ENCODE measurements around the gene INTS7. TPM values are rescaled to one million over a fixed set of nuclear protein-coding genes. Genes with fewer than 3 reads are reported as not detected.
"Not testable (repeated sequence)": the region's sequence is repeated elsewhere in the genome, so short reads cannot be mapped to it uniquely, and the experiment has no call there.

The INTS7 gene
- total RNA-seq, 2 donors from 2014 or later, result 11.0 to 18.5 TPM

GRCh38 chr1:212002536-212002935 lies 32.8 kb downstream of the INTS7 start:
- TF ChIP-seq CTCF (IDR thresholded peaks at IDR 0.05), result no peak
- intact Hi-C loops (cut with DNase I), result no loop called here
- H3K9me3 ChIP-seq, result no peaks in the 10 kb centered on the region
- no peak overlapping the region for H3K4me3 ChIP-seq
- H3K27me3 ChIP-seq, result no peaks in the 10 kb centered on the region
- H3K27ac ChIP-seq, result no peak overlapping the region
- H3K9ac ChIP-seq (ENCODE audit: low read depth in 2 of 2, low read length in 2 of 2), result no peak overlapping the region
- no peaks in the 10 kb centered on the region for H3K36me3 ChIP-seq
- no peak for DNase-seq
- no peaks in the 10 kb centered on the region for H3K4me1 ChIP-seq

- H3K9ac ChIP-seq (ENCODE audit: low read depth in 2 of 2, low read length in 2 of 2); H3K27me3 ChIP-seq; H3K9me3 ChIP-seq; H3K27ac ChIP-seq; DNase-seq; intact Hi-C loops (cut with DNase I); H3K4me1 ChIP-seq; H3K36me3 ChIP-seq; H3K4me3 ChIP-seq: not testable (repeated sequence)
Observed at GRCh38 chr1:211997426-211997825, 37.9 kb downstream of the INTS7 start.

- no peak overlapping the region for H3K9ac ChIP-seq (ENCODE audit: low read depth in 2 of 2, low read length in 2 of 2)
Observed at GRCh38 chr1:211991695-211992094, 43.7 kb downstream of the INTS7 start.

GRCh38 chr1:211986628-211987254 lies 48.6 kb downstream of the INTS7 start:
- Histone ChIP-seq H3K36me3 (no peaks in the 10 kb centered on the region), H3K9ac (ENCODE audit: low read depth in 2 of 2, low read length in 2 of 2) (no peak overlapping the region), H3K4me3 (no peak overlapping the region), H3K27ac (no peak overlapping the region), H3K4me1 (no peaks in the 10 kb centered on the region), H3K27me3 (no peaks in the 10 kb centered on the region), H3K9me3 (no peaks in the 10 kb centered on the region)
- intact Hi-C loops (cut with DNase I), result no loop called here
- no peak for DNase-seq
- no peak for TF ChIP-seq CTCF (IDR thresholded peaks at IDR 0.05)

More at GRCh38 chr1:211991695-211992094, 43.7 kb downstream of the INTS7 start:
- Histone ChIP-seq H3K36me3 (no peaks in the 10 kb centered on the region), H3K27ac (no peak overlapping the region), H3K4me3 (no peak overlapping the region), H3K27me3 (no peaks in the 10 kb centered on the region), H3K9me3 (no peaks in the 10 kb centered on the region), H3K4me1 (no peaks in the 10 kb centered on the region)
- DNase-seq, result no peak
- intact Hi-C loops (cut with DNase I), result no loop called here
- no peak for TF ChIP-seq CTCF (IDR thresholded peaks at IDR 0.05)

GRCh38 chr1:211985556-211986264 lies 49.6 kb downstream of the INTS7 start:
- intact Hi-C loops (cut with DNase I), result no loop called here
- H3K9ac ChIP-seq (ENCODE audit: low read depth in 2 of 2, low read length in 2 of 2), result no peak overlapping the region
- no peak overlapping the region for H3K27ac ChIP-seq
- DNase-seq, result no peak
- no peak overlapping the region for H3K4me3 ChIP-seq
- H3K27me3 ChIP-seq, result no peaks in the 10 kb centered on the region
- no peak for TF ChIP-seq CTCF (IDR thresholded peaks at IDR 0.05)
- no peaks in the 10 kb centered on the region for H3K4me1 ChIP-seq
- no peaks in the 10 kb centered on the region for H3K36me3 ChIP-seq
- no peaks in the 10 kb centered on the region for H3K9me3 ChIP-seq

GRCh38 chr1:211978596-211978995 lies 56.8 kb downstream of the INTS7 start:
- Histone ChIP-seq H3K9ac (ENCODE audit: low read depth in 2 of 2, low read length in 2 of 2) (no peak overlapping the region), H3K4me1 (no peaks in the 10 kb centered on the region), H3K27ac (no peak overlapping the region), H3K36me3 (no peaks in the 10 kb centered on the region), H3K4me3 (no peak overlapping the region), H3K27me3 (no peaks in the 10 kb centered on the region), H3K9me3 (no peaks in the 10 kb centered on the region)
- intact Hi-C loops (cut with DNase I), result no loop called here
- DNase-seq, result no peak
- TF ChIP-seq CTCF (IDR thresholded peaks at IDR 0.05), result no peak

Measured in colonic mucosa (tissue), 4 donors.